K562 (cell line): Measurements from ENCODE around the gene GRID2IP. TPM values are rescaled to one million over a fixed set of nuclear protein-coding genes. Genes with fewer than 3 reads are reported as not detected.
A peak's percentile ranks its signal among the peaks of the same experiment; 100 is the strongest.

Experiments used
- ATAC-seq: fragments of 200-7000 bp; cut with Tn5 transposase; 3 replicates; pipeline ENCODE4 v1.9.1; 2020; ENCODE audit warnings: moderate library complexity
- Bru-seq: library from RNA; stranded (reverse); fragments of 400-500 nt; gene quantifications from one replicate; lab custom pipeline; 2021; lab: Mats Ljungman, UMichigan
- BruChase-seq, 2 experiments: library from RNA; stranded (reverse); fragments of 400-500 nt; gene quantifications; one replicate each; lab custom pipeline; 2021; lab: Mats Ljungman, UMichigan
- BruUV-seq: library from RNA; stranded (reverse); fragments of 400-500 nt; replicated peaks from 2 replicates; lab custom pipeline; 2021; lab: Mats Ljungman, UMichigan
- CTCF ChIA-PET: fragments of 300-600 bp; formaldehyde crosslinking; extraction: SDS; loops from one replicate; lab custom pipeline; 2021; ENCODE audit warnings: low intra/inter-chr PET ratio; lab: Yijun Ruan, JAX
- POLR2A ChIA-PET: fragments of 300-600, 350-650 bp; sonication (Branson Sonifier 250); formaldehyde crosslinking; extraction: SDS; loops from one replicate; lab custom pipeline; 2021; ENCODE audit warnings: antibody characterized with exemption, inconsistent platforms; lab: Yijun Ruan, JAX
- DNase-seq, 4 experiments: peaks; one replicate each; pipeline versions ENCODE4 v3.0.0 to v3.0.0-alpha.2; 2011 to 2018; ENCODE audit warnings: low spot score in 3 of 4, mixed read lengths in 3 of 4; ENCODE audit errors: extremely low read depth in 1 of 4
- FAIRE-seq: peaks from 2 replicates; lab custom pipeline; 2011; peaks lifted over from hg19 to GRCh38; lab: Jason Lieb, UNC
- H2AFZ ChIP-seq: 2 replicates; pipeline ENCODE4 v1.6.0; 2011; ENCODE audit warnings: low read depth, low read length, control low read depth, inconsistent platforms
- H3K27ac ChIP-seq: fragments of 200-600 bp; 3 replicates; pipeline ENCODE4 v1.8.0; 2011; ENCODE audit warnings: low read depth, mild to moderate bottlenecking, control low read depth, inconsistent platforms, low read length, moderate library complexity, mixed read lengths; ENCODE audit errors: extremely low read depth
- H3K27me3 ChIP-seq, 2 experiments: fragments of 300-600 bp in 1 of 2; 2 replicates in 1 of 2; 3 replicates in 1 of 2; pipeline versions ENCODE4 v1.6.0 to v1.8.0; 2011; ENCODE audit warnings: inconsistent platforms in 2 of 2, low read length in 2 of 2, mild to moderate bottlenecking in 1 of 2, mixed read lengths in 1 of 2, moderate library complexity in 1 of 2; ENCODE audit not compliant: control insufficient read depth in 2 of 2, insufficient read depth in 2 of 2
- H3K36me3 ChIP-seq: fragments of 300-600 bp; 3 replicates; pipeline ENCODE4 v1.8.0; 2011; ENCODE audit warnings: mild to moderate bottlenecking, low read length, inconsistent platforms; ENCODE audit not compliant: control insufficient read depth, insufficient read depth
- H3K4me1 ChIP-seq, 2 experiments: fragments of 200-600 bp in 1 of 2; replicated peaks in 1 of 2; 2 replicates in 1 of 2; 3 replicates in 1 of 2; pipeline versions ENCODE4 v1.5.1 to v1.8.0; 2011; ENCODE audit warnings: inconsistent platforms in 2 of 2, low read length in 2 of 2, mild to moderate bottlenecking in 1 of 2, mixed read lengths in 1 of 2, moderate library complexity in 1 of 2; ENCODE audit not compliant: control insufficient read depth in 2 of 2, insufficient read depth in 2 of 2
- H3K4me2 ChIP-seq: 2 replicates; pipeline ENCODE4 v1.6.1; 2011; ENCODE audit warnings: low read length, control low read depth, inconsistent platforms, mixed read lengths; ENCODE audit not compliant: insufficient read depth
- H3K4me3 ChIP-seq: fragments of 200-600 bp; sonication (generic), shearing (Covaris generic); 2 replicates; pipeline ENCODE4 v1.5.1; 2016; ENCODE audit warnings: control low read depth, inconsistent platforms
- H3K79me2 ChIP-seq: fragments of 200-600 bp; 3 replicates; pipeline ENCODE4 v1.8.0; 2011; ENCODE audit warnings: low read length, inconsistent platforms; ENCODE audit not compliant: control insufficient read depth, insufficient read depth
- H3K9ac ChIP-seq, 2 experiments: 2 replicates each; pipeline versions ENCODE4 v1.6.0 to v1.6.1; 2011; ENCODE audit warnings: low read depth in 2 of 2, low read length in 2 of 2, control low read depth in 1 of 2, inconsistent platforms in 1 of 2, mild to moderate bottlenecking in 1 of 2, mixed read lengths in 1 of 2; ENCODE audit not compliant: insufficient read depth in 1 of 2
- H3K9me1 ChIP-seq: one replicate; pipeline ENCODE4 v1.6.0; 2011; ENCODE audit warnings: inconsistent platforms, mild to moderate bottlenecking, low read length, moderate library complexity; ENCODE audit not compliant: control insufficient read depth, insufficient read depth
- H3K9me3 ChIP-seq: replicated peaks from 2 replicates; pipeline ENCODE4 v1.5.1; 2011; ENCODE audit warnings: low read depth, low read length, inconsistent platforms; ENCODE audit not compliant: control insufficient read depth, insufficient read depth
- H4K20me1 ChIP-seq: replicated peaks from 2 replicates; pipeline ENCODE4 v1.6.1; 2011; ENCODE audit warnings: low read length, inconsistent platforms, mixed read lengths; ENCODE audit not compliant: control insufficient read depth, insufficient read depth
- HCFC1 ChIP-seq: IDR thresholded peaks from 2 replicates; pipeline ENCODE4 v1.6.1; 2012; ENCODE audit warnings: low read depth, low read length, improper control_type of control experiment
- ZBTB33 ChIP-seq: sonication (generic); formaldehyde crosslinking; IDR thresholded peaks from 2 replicates; pipeline ENCODE4 v1.8.1; 2023; ENCODE audit warnings: mild to moderate bottlenecking, missing genetic modification reagents
- ZBTB7A ChIP-seq: IDR thresholded peaks from 2 replicates; pipeline ENCODE4 v1.6.1; 2011; ENCODE audit warnings: low read depth, mild to moderate bottlenecking, low read length, moderate library complexity, borderline replicate concordance; ENCODE audit not compliant: control insufficient read depth
- ZNF143 ChIP-seq: sonication (generic); formaldehyde crosslinking; IDR thresholded peaks from 2 replicates; pipeline ENCODE4 v1.9.0; 2022; ENCODE audit warnings: mild to moderate bottlenecking, missing genetic modification reagents
- ZNF589 ChIP-seq: fragments of 200-800 bp; sonication (Bioruptor generic); IDR thresholded peaks from 2 replicates; pipeline ENCODE4 v1.6.1; 2016; ENCODE audit warnings: low read depth, missing genetic modification characterization, missing compliant biosample characterization
- ZNF655 ChIP-seq: fragments of 250-450 bp; sonication (Bioruptor Pico); IDR thresholded peaks from 2 replicates; pipeline ENCODE4 v1.5.0; 2021
- ZNF830 ChIP-seq: fragments of 250-450 bp; sonication (Bioruptor Pico); IDR thresholded peaks from 2 replicates; pipeline ENCODE4 v1.5.0; 2021; ENCODE audit warnings: mild to moderate bottlenecking
- WGBS: fragments of 100-300 bp; shearing (Covaris generic); methylation state at CpG from one replicate; pipeline ENCODE4 v1.1.6; 2016; ENCODE audit warnings: low coverage, mixed read lengths; ENCODE audit not compliant: insufficient coverage; ENCODE audit errors: missing lambda C conversion rate; 5-methylcytosine and 5-hydroxymethylcytosine counted together
- in situ Hi-C: fragments of 300-500 bp; cut with MboI; formaldehyde crosslinking; loops from 4 replicates; pipeline ENCODE4 v1.15.0; 2018; ENCODE audit warnings: inconsistent platforms, mixed read lengths
- intact Hi-C: fragments of 100-400 bp; cut with micrococcal nuclease; formaldehyde crosslinking; loops from 2 replicates; pipeline ENCODE4 v1.14.2; 2022
- long read RNA-seq, 3 experiments: library from polyadenylated mRNA in 2 of 3; library from RNA in 1 of 3; unstranded in 2 of 3; stranded (forward) in 1 of 3; transcript quantifications; one replicate each; pipeline ENCODE4 v2.0.0, GENCODE V29; 2019 to 2022
- polyA minus RNA-seq, 3 experiments: library from RNA; depleted of rRNA, polyadenylated mRNA; stranded (reverse); fragments of >200 nt; gene quantifications; 2 replicates each; pipeline ENCODE4 v1.2.3, GENCODE V29; 2011
- polyA plus RNA-seq, 8 experiments: library from polyadenylated mRNA; depleted of rRNA in 4 of 8; stranded (reverse) in 5 of 8; unstranded in 3 of 8; fragments of >200 nt; fragmentation: Nextera tagmentation in 2 of 8; fragmentation: Illumina TruSeq in 1 of 8; extraction: Ambion mirVana in 2 of 8; extraction: Trizol in 1 of 8; gene quantifications; 2 replicates each; pipeline versions ENCODE4 v1.2.1 to v1.2.3, GENCODE V29; 2011 to 2014; ENCODE audit warnings: inconsistent platforms in 1 of 8, missing spikeins in 1 of 8
- total RNA-seq, 7 experiments: library from RNA; depleted of rRNA in 6 of 7; stranded (reverse); fragments of >200 nt in 6 of 7; fragmentation: Illumina TruSeq in 2 of 7; extraction: Trizol in 2 of 7; gene quantifications; 2 replicates each; pipeline versions ENCODE4 v1.2.1 to v1.2.3, GENCODE V29; 2011 to 2021; ENCODE audit warnings: low replicate concordance in 1 of 7

GRID2IP gene
- total RNA-seq (2011; cell fraction: chromatin; rRNA removed; ENCODE audit: low replicate concordance): 0.09 TPM in 1 of 2 replicates, not detected in the other
- not detected in 2 replicates for total RNA-seq (2011; cell fraction: nucleolus; rRNA removed)
- total RNA-seq (2011; cell fraction: nucleoplasm; rRNA removed): not detected in 2 replicates
- total RNA-seq (2014; rRNA removed) (not detected in 2 replicates), total RNA-seq (2014; rRNA removed; fragmentation: Illumina TruSeq; extraction: Trizol) (not detected in 2 replicates), total RNA-seq (2015; rRNA removed; fragmentation: Illumina TruSeq; extraction: Trizol) (not detected in 2 replicates), total RNA-seq (2021) (not detected in 2 replicates), polyA plus RNA-seq (2011; rRNA removed) (not detected in 2 replicates), polyA plus RNA-seq (2014; fragmentation: Illumina TruSeq; extraction: Trizol) (not detected in 2 replicates), polyA plus RNA-seq (2014; fragmentation: Nextera tagmentation; extraction: Ambion mirVana) (not detected), polyA plus RNA-seq (2014; rRNA removed) (not detected in 2 replicates), polyA minus RNA-seq (2011; rRNA and poly(A)+ RNA removed) (not detected in 2 replicates), Bru-seq, nascent RNA (percentile 9 among the genes with signal in this experiment), BruChase-seq, experiment 1, labeled RNA remaining after a 2-hour chase (percentile 4 among the genes with signal in this experiment), BruChase-seq, experiment 2, labeled RNA remaining after a 6-hour chase (percentile 6 among the genes with signal in this experiment)
- polyA plus RNA-seq (2011; cell fraction: cytosol; rRNA removed): not detected in 2 replicates
- polyA plus RNA-seq (2011; cell fraction: nucleus; rRNA removed): not detected in 2 replicates
- polyA plus RNA-seq (2012): not detected in 2 replicates
- not detected in 2 replicates for polyA minus RNA-seq (2011; cell fraction: cytosol; rRNA and poly(A)+ RNA removed)
- not detected in 2 replicates for polyA minus RNA-seq (2011; cell fraction: nucleus; rRNA and poly(A)+ RNA removed)
- long read RNA-seq, experiment 1: 0 reads
- long read RNA-seq, experiment 2: 0 reads
- long read RNA-seq, experiment 3: 0 reads

- H4K20me1 ChIP-seq: no peaks in the 10 kb centered on the region
- H3K9ac ChIP-seq: no peak within 1 kb of the TSS
- H3K9me3 ChIP-seq: no peaks in the 10 kb centered on the region
- DNase-seq: peak in 1 of 4 experiments; percentile 5
- in situ Hi-C loops: no loop called here
- peaks cover 0 to 4% of the 10 kb centered on the region in 2 experiments; a peak in 1 of 5 replicates for H3K4me1 ChIP-seq
- ChIA-PET CTCF (no interaction called here), POLR2A (no interaction called here)
- no peak within 1 kb of the TSS for H2AFZ ChIP-seq
- no peak for FAIRE-seq
- WGBS: 67% methylated on average over 7 of the region's 46 CpGs
- H3K4me3 ChIP-seq: no peak within 1 kb of the TSS
- intact Hi-C loops: no loop called here
- H3K36me3 ChIP-seq: no peaks in the 10 kb centered on the region
- H3K27me3 ChIP-seq: peaks cover 2 to 11% of the 10 kb centered on the region in 2 experiments; a peak in 3 of 5 replicates
- no peaks in the 10 kb centered on the region for H3K9me1 ChIP-seq
- ATAC-seq: no peak
- BruUV-seq: no TSS peak
- TF ChIP-seq ZBTB33 (CRISPR knock-in tag) (peak; percentile 48; the same call in 1 of the 2 replicates), HCFC1 (no peak), ZBTB7A (no peak), ZNF830 (CRISPR knock-in tag) (no peak), ZNF589 (CRISPR knock-in tag) (no peak), ZNF655 (CRISPR knock-in tag) (no peak), ZNF143 (CRISPR knock-in tag) (no peak)
- TF ChIP-seq, all 486 proteins: peak for 1
- H3K27ac ChIP-seq: no peak within 1 kb of the TSS
- no peak within 1 kb of the TSS for H3K4me2 ChIP-seq
- no peaks in the 10 kb centered on the region for H3K79me2 ChIP-seq
Observed at GRCh38 chr7:6551016-6551511, at the start of gene GRID2IP. Gene GRID2IP, minus strand, starts transcription at chr7:6551461. Its CDS starts 25 bp downstream, at chr7:6551436.
